ENCODE measurements around the gene TM4SF20. TPM values are rescaled to one million over a fixed set of nuclear protein-coding genes. Genes with fewer than 3 reads are reported as not detected.

Gene TM4SF20
- total and polyA plus RNA-seq, 10 of the 15 experiments (the other 5 are each of a cell fraction or from before 2014, with no cell fraction given), result 0.04 to 0.07 TPM; not detected in 8

DNA sequence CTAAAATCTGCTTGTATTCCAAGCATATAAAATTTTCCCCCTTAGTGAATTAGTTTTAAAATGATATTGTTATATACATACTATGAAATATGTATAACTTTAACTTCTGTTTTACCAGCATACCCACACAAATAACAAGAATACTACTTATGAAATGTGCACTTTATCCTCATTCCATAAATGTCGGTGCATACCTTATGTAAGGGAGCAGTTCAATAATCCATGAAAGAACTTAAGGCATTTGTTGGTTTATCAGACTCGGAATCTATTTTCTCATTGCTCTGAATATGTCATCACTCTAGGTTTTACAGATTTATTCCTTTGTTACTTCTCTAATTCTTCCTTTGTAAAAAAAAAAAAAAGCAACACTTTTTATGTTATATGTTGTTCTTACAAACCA is 66.5 kb downstream of the TM4SF20 start:
- no peak overlapping the region for H3K4me2 ChIP-seq (ENCODE audit: control insufficient read depth, insufficient read depth)
- no peak overlapping the region for H2AFZ ChIP-seq (ENCODE audit: control insufficient read depth, low read depth, low read length)
- CTCF ChIA-PET, result no interaction called here
- no peak for FAIRE-seq
- H3K27ac ChIP-seq (ENCODE audit: control insufficient read depth, insufficient read depth), result no peak overlapping the region
- no peaks in the 10 kb centered on the region for H3K27me3 ChIP-seq (replicated peaks in 1 of 2; ENCODE audit: control insufficient read depth in 2 of 2, insufficient read depth in 2 of 2, low read length in 1 of 2)
- H3K79me2 ChIP-seq (ENCODE audit: control insufficient read depth, insufficient read depth, low read length), result no peaks in the 10 kb centered on the region
- ATAC-seq, result no peak
- no peaks in the 10 kb centered on the region for H3K36me3 ChIP-seq (ENCODE audit: control insufficient read depth in 2 of 2, insufficient read depth in 2 of 2, low read length in 1 of 2)
- WGBS (ENCODE audit: insufficient coverage, insufficient replicate concordance, low lambda C conversion rate, missing lambda C conversion rate), result 50% methylated on average over 2 of the region's 2 CpGs
- in situ Hi-C loops (cut with MboI), result no loop called here
- peaks cover 9% of the 10 kb centered on the region; the same call in 1 of the 2 replicates for H3K4me1 ChIP-seq (ENCODE audit: control insufficient read depth, insufficient read depth, low read length)
- H3K4me3 ChIP-seq, result no peak overlapping the region
- H3K9ac ChIP-seq (ENCODE audit: control insufficient read depth, insufficient read depth, low read length), result no peak overlapping the region
- POLR2A ChIA-PET, result no interaction called here
- TF ChIP-seq SPI1 (IDR thresholded peaks at IDR 0.05; ENCODE audit: borderline replicate concordance, insufficient read depth, low read depth, low read length) (no peak), ZZZ3 (IDR thresholded peaks at IDR 0.05; ENCODE audit: control insufficient read depth, insufficient read length, low read depth) (no peak), POU2F2 (IDR thresholded peaks at IDR 0.05; ENCODE audit: borderline replicate concordance, low read depth, low read length) (no peak), SIN3A (IDR thresholded peaks at IDR 0.05; ENCODE audit: low read depth, low read length) (no peak), WRNIP1 (IDR thresholded peaks at IDR 0.05; ENCODE audit: borderline replicate concordance, low read depth, low read length) (no peak), ZNF24 (IDR thresholded peaks at IDR 0.05) (no peak), EP300 (IDR thresholded peaks at IDR 0.05; ENCODE audit: borderline replicate concordance in 1 of 2, control insufficient read depth in 1 of 2, low read depth in 2 of 2, low read length in 2 of 2) (no peak)
- TF ChIP-seq, protein P1, sequence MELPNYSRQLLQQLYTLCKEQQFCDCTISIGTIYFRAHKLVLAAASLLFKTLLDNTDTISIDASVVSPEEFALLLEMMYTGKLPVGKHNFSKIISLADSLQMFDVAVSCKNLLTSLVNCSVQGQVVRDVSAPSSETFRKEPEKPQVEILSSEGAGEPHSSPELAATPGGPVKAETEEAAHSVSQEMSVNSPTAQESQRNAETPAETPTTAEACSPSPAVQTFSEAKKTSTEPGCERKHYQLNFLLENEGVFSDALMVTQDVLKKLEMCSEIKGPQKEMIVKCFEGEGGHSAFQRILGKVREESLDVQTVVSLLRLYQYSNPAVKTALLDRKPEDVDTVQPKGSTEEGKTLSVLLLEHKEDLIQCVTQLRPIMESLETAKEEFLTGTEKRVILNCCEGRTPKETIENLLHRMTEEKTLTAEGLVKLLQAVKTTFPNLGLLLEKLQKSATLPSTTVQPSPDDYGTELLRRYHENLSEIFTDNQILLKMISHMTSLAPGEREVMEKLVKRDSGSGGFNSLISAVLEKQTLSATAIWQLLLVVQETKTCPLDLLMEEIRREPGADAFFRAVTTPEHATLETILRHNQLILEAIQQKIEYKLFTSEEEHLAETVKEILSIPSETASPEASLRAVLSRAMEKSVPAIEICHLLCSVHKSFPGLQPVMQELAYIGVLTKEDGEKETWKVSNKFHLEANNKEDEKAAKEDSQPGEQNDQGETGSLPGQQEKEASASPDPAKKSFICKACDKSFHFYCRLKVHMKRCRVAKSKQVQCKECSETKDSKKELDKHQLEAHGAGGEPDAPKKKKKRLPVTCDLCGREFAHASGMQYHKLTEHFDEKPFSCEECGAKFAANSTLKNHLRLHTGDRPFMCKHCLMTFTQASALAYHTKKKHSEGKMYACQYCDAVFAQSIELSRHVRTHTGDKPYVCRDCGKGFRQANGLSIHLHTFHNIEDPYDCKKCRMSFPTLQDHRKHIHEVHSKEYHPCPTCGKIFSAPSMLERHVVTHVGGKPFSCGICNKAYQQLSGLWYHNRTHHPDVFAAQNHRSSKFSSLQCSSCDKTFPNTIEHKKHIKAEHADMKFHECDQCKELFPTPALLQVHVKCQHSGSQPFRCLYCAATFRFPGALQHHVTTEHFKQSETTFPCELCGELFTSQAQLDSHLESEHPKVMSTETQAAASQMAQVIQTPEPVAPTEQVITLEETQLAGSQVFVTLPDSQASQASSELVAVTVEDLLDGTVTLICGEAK (IDR thresholded peaks at IDR 0.05; ENCODE audit: borderline replicate concordance), result no peak
- TF ChIP-seq, protein P2, sequence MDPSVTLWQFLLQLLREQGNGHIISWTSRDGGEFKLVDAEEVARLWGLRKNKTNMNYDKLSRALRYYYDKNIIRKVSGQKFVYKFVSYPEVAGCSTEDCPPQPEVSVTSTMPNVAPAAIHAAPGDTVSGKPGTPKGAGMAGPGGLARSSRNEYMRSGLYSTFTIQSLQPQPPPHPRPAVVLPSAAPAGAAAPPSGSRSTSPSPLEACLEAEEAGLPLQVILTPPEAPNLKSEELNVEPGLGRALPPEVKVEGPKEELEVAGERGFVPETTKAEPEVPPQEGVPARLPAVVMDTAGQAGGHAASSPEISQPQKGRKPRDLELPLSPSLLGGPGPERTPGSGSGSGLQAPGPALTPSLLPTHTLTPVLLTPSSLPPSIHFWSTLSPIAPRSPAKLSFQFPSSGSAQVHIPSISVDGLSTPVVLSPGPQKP (IDR thresholded peaks at IDR 0.05; ENCODE audit: low read depth, low read length), result no peak
- TF ChIP-seq, protein P3, sequence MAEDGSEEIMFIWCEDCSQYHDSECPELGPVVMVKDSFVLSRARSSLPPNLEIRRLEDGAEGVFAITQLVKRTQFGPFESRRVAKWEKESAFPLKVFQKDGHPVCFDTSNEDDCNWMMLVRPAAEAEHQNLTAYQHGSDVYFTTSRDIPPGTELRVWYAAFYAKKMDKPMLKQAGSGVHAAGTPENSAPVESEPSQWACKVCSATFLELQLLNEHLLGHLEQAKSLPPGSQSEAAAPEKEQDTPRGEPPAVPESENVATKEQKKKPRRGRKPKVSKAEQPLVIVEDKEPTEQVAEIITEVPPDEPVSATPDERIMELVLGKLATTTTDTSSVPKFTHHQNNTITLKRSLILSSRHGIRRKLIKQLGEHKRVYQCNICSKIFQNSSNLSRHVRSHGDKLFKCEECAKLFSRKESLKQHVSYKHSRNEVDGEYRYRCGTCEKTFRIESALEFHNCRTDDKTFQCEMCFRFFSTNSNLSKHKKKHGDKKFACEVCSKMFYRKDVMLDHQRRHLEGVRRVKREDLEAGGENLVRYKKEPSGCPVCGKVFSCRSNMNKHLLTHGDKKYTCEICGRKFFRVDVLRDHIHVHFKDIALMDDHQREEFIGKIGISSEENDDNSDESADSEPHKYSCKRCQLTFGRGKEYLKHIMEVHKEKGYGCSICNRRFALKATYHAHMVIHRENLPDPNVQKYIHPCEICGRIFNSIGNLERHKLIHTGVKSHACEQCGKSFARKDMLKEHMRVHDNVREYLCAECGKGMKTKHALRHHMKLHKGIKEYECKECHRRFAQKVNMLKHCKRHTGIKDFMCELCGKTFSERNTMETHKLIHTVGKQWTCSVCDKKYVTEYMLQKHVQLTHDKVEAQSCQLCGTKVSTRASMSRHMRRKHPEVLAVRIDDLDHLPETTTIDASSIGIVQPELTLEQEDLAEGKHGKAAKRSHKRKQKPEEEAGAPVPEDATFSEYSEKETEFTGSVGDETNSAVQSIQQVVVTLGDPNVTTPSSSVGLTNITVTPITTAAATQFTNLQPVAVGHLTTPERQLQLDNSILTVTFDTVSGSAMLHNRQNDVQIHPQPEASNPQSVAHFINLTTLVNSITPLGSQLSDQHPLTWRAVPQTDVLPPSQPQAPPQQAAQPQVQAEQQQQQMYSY (CRISPR knock-in tag; IDR thresholded peaks at IDR 0.05), result no peak
- SMC1A ChIA-PET (ENCODE audit: uncharacterized antibody, unreplicated experiment), result no interaction called here
- DNase-seq (ENCODE audit: low read depth, low spot score), result no peak
- RAD21 ChIA-PET (ENCODE audit: unreplicated experiment), result no interaction called here
- BruUV-seq (replicated peaks), result no TSS peak
- H3K9me3 ChIP-seq (replicated peaks; ENCODE audit: control insufficient read depth, insufficient read depth, low read length), result no peaks in the 10 kb centered on the region
- intact Hi-C loops (cut with micrococcal nuclease; ENCODE audit: unreplicated experiment), result no loop called here
- no peaks in the 10 kb centered on the region for H4K20me1 ChIP-seq (ENCODE audit: control insufficient read depth, insufficient read depth)

Measured in GM12878 (cell line).